ENCODE measurements around the gene PUS1.
"Not testable (repeated sequence)": the region's sequence is repeated elsewhere in the genome, so short reads cannot be mapped to it uniquely, and the experiment has no call there.

PUS1 gene

DNA sequence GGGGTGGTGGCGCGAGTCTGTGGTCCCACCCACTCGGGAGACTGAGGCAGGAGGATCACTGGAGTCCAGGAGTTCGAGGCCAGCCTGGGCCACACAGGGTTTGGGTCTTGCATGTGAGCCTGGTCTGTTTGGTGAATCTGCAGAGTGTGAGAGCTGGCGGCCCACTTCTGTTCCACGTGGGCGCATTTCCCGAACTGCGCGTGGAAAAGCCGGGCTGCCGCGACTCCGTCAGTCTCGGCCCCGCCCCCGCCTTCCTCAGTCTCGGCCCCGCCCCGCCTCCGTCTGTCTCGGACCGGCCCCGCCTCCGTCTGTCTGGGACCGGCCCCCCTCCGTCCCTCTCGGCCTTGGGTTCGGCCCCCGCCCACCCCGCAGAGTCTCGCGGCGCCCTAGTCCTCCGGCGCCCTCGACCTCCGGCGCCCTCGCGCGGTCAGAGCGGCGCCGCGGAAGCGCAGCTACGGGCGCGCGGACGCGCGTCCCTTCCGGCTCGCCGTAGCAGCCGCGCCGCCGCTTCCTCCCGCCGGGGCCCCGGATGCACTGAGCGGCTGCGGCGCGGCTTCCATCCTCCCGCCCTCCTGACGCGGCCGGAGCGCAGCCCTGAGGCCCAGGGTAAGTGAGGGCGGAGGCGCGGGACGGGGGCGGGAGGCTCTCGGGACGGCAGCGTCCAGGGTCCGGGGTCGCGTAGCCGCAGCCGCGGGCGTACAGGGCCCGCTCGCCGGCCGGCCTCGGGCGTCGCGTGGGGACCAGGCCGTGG lies 20.5 kb downstream of the PUS1 start, which contains the start of gene EP400:
Gene EP400 (plus strand): TSS at position 512 of the 751 bp plus-strand sequence. CDS start 10,678 bp downstream, outside the sequence.
- H3K4me3 ChIP-seq (ENCODE audit: low read depth, low read length) = peak within 1 kb of the TSS; percentile 93
- no peak for TF ChIP-seq CTCF (IDR thresholded peaks at IDR 0.05; ENCODE audit: low read depth, low read length)

GRCh38 chr12:131950182-131950913 lies 21.3 kb downstream of the PUS1 start:
- peak overlapping the region; percentile 93 for H3K4me3 ChIP-seq (ENCODE audit: low read depth, low read length)
- no peak for TF ChIP-seq CTCF (IDR thresholded peaks at IDR 0.05; ENCODE audit: low read depth, low read length)

DNA sequence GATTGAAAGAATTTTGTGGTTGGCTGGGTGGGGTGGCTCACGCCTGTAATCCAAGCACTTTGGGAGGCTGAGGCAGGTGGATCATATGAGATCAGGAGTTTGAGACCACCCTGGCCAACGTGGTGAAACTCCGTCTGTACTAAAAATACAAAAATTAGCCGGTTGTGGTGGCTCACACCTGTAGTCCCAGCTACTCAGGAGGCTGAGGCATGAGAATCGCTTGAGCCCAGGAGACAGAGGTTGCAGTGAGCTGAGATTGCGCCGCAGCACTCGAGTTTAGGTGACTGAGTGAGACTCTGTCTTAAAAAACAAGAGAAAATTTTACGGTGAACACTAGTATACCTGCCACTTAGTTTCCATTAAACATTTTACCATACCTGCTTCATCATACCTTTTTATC lies 24.7 kb downstream of the PUS1 start:
- not testable (repeated sequence) for H3K4me3 ChIP-seq (ENCODE audit: low read depth, low read length)

DNA sequence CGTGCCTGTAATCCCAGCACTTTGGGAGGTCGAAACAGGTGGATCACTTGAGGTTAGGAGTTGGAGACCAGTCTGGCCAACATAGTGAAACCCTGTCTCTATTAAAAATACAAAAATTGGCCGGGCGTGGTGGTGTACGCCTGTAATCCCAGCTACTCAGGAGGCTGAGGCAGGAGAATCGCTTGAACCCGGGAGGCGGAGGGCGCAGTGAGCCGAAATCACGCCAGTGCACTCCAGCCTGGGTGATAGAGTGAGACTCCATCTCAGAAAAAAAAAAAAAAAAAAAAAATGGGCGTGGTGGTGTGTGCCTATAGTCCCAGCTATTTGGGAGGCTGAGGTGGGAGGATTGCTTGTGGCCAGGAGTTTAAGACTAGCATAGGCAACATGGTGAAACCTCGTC lies 25.4 kb downstream of the PUS1 start:
- not testable (repeated sequence) for H3K4me3 ChIP-seq (ENCODE audit: low read depth, low read length)

DNA sequence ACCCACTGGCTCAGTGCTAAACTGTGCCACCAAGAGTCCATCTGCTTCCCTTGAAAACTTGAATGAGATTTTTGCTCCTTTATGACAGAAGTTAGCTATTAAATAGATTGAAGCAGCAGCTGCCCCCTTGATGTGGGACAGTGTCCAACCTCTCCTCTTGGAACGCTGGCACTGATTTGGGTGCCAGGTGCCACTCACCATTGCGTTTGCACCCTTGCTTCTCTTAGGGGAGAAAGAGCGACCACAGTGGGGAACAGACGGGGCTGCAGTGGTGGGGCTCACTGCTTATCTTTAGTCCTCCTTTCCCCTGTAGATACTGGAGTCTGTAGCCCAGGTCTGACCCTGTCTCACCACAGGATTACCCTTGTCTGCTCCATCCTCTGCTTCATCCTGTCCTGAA lies 30.0 kb downstream of the PUS1 start:
- no peak overlapping the region for H3K4me3 ChIP-seq (ENCODE audit: low read depth, low read length)
- no peak for TF ChIP-seq CTCF (IDR thresholded peaks at IDR 0.05; ENCODE audit: low read depth, low read length)

- H3K4me3 ChIP-seq (ENCODE audit: low read depth, low read length) = no peak overlapping the region
- no peak for TF ChIP-seq CTCF (IDR thresholded peaks at IDR 0.05; ENCODE audit: low read depth, low read length)
These were observed 30.8 kb downstream of the PUS1 start for GRCh38 chr12:131959641-131960589.

DNA sequence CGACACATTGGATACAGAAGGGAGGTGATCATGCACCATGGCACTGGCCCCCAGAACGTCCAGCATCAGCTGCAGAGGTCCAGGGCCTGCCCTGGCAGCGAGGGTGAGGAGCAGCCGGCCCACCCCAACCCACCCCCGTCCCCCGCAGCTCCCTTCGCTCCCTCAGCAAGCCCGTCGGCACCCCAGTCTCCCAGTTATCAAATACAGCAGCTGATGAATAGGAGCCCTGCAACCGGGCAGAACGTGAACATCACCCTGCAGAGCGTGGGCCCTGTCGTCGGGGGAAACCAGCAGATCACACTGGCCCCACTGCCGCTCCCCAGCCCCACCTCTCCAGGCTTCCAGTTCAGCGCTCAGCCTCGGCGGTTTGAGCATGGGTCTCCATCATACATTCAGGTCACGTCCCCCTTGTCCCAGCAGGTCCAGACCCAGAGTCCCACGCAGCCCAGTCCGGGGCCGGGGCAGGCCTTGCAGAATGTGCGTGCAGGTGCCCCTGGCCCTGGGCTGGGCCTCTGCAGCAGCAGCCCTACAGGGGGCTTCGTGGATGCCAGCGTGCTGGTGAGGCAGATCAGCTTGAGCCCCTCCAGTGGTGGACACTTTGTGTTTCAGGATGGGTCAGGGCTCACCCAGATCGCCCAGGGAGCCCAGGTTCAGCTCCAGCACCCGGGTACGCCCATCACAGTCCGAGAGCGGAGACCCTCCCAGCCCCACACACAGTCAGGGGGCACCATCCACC lies 31.7 kb downstream of the PUS1 start:
- not testable (repeated sequence) for H3K4me3 ChIP-seq (ENCODE audit: low read depth, low read length)

- not testable (repeated sequence) for H3K4me3 ChIP-seq (ENCODE audit: low read depth, low read length)
These were observed 32.3 kb downstream of the PUS1 start for GRCh38 chr12:131961328-131961727.
